HG03139 (cell line): ENCODE results near the gene PLLP.

Experiments
- ATAC-seq: cut with Tn5 transposase; IDR thresholded peaks from one replicate; pipeline ENCODE4 v1.9.1; 2021; ENCODE audit not compliant: unreplicated experiment

Gene PLLP

GRCh38 chr16:57257455-57258070, 26.9 kb downstream of the PLLP start:
- ATAC-seq, result no peak

GRCh38 chr16:57256601-57257395, 27.7 kb downstream of the PLLP start:
- ATAC-seq, result no peak

GRCh38 chr16:57255686-57256415, 28.6 kb downstream of the PLLP start:
- ATAC-seq, result no peak

GRCh38 chr16:57253466-57253865, 31.0 kb downstream of the PLLP start:
- ATAC-seq, result no peak

- no peak for ATAC-seq
These were observed 32.2 kb downstream of the PLLP start for GRCh38 chr16:57252148-57252721.

GRCh38 chr16:57251352-57251751, 33.1 kb downstream of the PLLP start:
- no peak for ATAC-seq

- no peak for ATAC-seq
These were observed 38.9 kb downstream of the PLLP start for GRCh38 chr16:57245472-57246113.

GRCh38 chr16:57244767-57245471, 39.6 kb downstream of the PLLP start, which contains the start of gene ARL2BP:
Gene ARL2BP (plus strand): TSS chr16:57245259. CDS start chr16:57245368, 109 bp downstream.
- peak; percentile 91 for ATAC-seq

- peak; percentile 13 for ATAC-seq
These were observed 40.1 kb downstream of the PLLP start for GRCh38 chr16:57244463-57244766.

GRCh38 chr16:57242650-57243049, 41.8 kb downstream of the PLLP start:
- ATAC-seq, result no peak

GRCh38 chr16:57240851-57241250, 43.6 kb downstream of the PLLP start:
- ATAC-seq, result no peak

GRCh38 chr16:57239107-57239506, 45.4 kb downstream of the PLLP start:
- no peak for ATAC-seq

GRCh38 chr16:57238682-57239081, 45.8 kb downstream of the PLLP start:
- ATAC-seq, result no peak

- ATAC-seq, result no peak
These were observed 48.5 kb downstream of the PLLP start for GRCh38 chr16:57236022-57236350.

GRCh38 chr16:57235128-57236021, 49.1 kb downstream of the PLLP start:
- no peak for ATAC-seq

- ATAC-seq, result no peak
These were observed 49.8 kb downstream of the PLLP start for GRCh38 chr16:57234707-57235092.

- ATAC-seq, result no peak
These were observed 50.3 kb downstream of the PLLP start for GRCh38 chr16:57233944-57234706.

- no peak for ATAC-seq
These were observed 52.6 kb downstream of the PLLP start for GRCh38 chr16:57231821-57232350.

GRCh38 chr16:57229079-57229478, 55.4 kb downstream of the PLLP start:
- no peak for ATAC-seq
